Body of pancreas (tissue), 4 donors: ENCODE measurements around the gene SLF2.

Experiments used
- POLR2A ChIP-seq, 3 donors: fragments of 450-650 bp; IDR thresholded peaks; one replicate each; pipeline ENCODE4 v1.6.1; 2016; ENCODE audit warnings: antibody characterized with exemption in 3 of 3, mild to moderate bottlenecking in 2 of 3
- TF ChIP-seq, protein P1 (sequence below), 7 experiments: fragments of 450-650 bp in 4 of 7; fragments of 200-600 bp in 3 of 7; sonication (generic) in 3 of 7; IDR thresholded peaks; one replicate each; pipeline ENCODE4 v1.5.1; 2016 to 2019; ENCODE audit warnings: antibody characterized with exemption in 7 of 7

- no peak for TF ChIP-seq POLR2A (IDR thresholded peaks at IDR 0.05)
- TF ChIP-seq, protein P1, sequence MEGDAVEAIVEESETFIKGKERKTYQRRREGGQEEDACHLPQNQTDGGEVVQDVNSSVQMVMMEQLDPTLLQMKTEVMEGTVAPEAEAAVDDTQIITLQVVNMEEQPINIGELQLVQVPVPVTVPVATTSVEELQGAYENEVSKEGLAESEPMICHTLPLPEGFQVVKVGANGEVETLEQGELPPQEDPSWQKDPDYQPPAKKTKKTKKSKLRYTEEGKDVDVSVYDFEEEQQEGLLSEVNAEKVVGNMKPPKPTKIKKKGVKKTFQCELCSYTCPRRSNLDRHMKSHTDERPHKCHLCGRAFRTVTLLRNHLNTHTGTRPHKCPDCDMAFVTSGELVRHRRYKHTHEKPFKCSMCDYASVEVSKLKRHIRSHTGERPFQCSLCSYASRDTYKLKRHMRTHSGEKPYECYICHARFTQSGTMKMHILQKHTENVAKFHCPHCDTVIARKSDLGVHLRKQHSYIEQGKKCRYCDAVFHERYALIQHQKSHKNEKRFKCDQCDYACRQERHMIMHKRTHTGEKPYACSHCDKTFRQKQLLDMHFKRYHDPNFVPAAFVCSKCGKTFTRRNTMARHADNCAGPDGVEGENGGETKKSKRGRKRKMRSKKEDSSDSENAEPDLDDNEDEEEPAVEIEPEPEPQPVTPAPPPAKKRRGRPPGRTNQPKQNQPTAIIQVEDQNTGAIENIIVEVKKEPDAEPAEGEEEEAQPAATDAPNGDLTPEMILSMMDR (IDR thresholded peaks at IDR 0.05), result no peak
Measured at GRCh38 chr10:100913470-100913865, 705 bp downstream of the SLF2 start.
